ENCODE data around the gene ATP2B3. TPM values are rescaled to one million over a fixed set of nuclear protein-coding genes. Genes with fewer than 3 reads are reported as not detected.

The ATP2B3 gene
- total and polyA plus RNA-seq, 10 of the 15 experiments (the other 5 are each of a cell fraction or from before 2014, with no cell fraction given): 0.01 TPM; not detected in 9

GRCh38 chrX:153500676-153501280, 16.7 kb upstream of the ATP2B3 start:
- H3K9me3 ChIP-seq (replicated peaks; ENCODE audit: control insufficient read depth, insufficient read depth, low read length): no peaks in the 10 kb centered on the region; the same call in 2 of the 3 replicates
- H3K4me3 ChIP-seq: no peak overlapping the region
- ATAC-seq (no peak), DNase-seq (ENCODE audit: low read depth, low spot score) (no peak), FAIRE-seq (no peak)
- no peak overlapping the region for H3K9ac ChIP-seq (ENCODE audit: control insufficient read depth, insufficient read depth, low read length)
- no peaks in the 10 kb centered on the region for H3K27me3 ChIP-seq (replicated peaks in 1 of 2; ENCODE audit: control insufficient read depth in 2 of 2, insufficient read depth in 2 of 2, low read length in 1 of 2)
- ChIA-PET RAD21 (ENCODE audit: unreplicated experiment) (no interaction called here), SMC1A (ENCODE audit: uncharacterized antibody, unreplicated experiment) (no interaction called here), POLR2A (no interaction called here), CTCF (no interaction called here)
- H3K27ac ChIP-seq (ENCODE audit: control insufficient read depth, insufficient read depth): no peak overlapping the region
- no peaks in the 10 kb centered on the region for H4K20me1 ChIP-seq (ENCODE audit: control insufficient read depth, insufficient read depth)
- no peaks in the 10 kb centered on the region for H3K79me2 ChIP-seq (ENCODE audit: control insufficient read depth, insufficient read depth, low read length)
- no peaks in the 10 kb centered on the region for H3K36me3 ChIP-seq (ENCODE audit: control insufficient read depth in 2 of 2, insufficient read depth in 2 of 2, low read length in 1 of 2)
- BruUV-seq (replicated peaks): no TSS peak
- intact Hi-C loops (cut with micrococcal nuclease; ENCODE audit: unreplicated experiment): no loop called here
- TF ChIP-seq PML (IDR thresholded peaks at IDR 0.05; ENCODE audit: low read length): no peak
- no peak for TF ChIP-seq HDGF (IDR thresholded peaks at IDR 0.05)
- TF ChIP-seq MEF2A (IDR thresholded peaks at IDR 0.05; ENCODE audit: insufficient read depth, low read depth, low read length): no peak
- TF ChIP-seq MYC (IDR thresholded peaks at IDR 0.05; ENCODE audit: insufficient read depth, insufficient read length, insufficient replicate concordance, low read length, severe bottlenecking): no peak
- TF ChIP-seq, protein P1, sequence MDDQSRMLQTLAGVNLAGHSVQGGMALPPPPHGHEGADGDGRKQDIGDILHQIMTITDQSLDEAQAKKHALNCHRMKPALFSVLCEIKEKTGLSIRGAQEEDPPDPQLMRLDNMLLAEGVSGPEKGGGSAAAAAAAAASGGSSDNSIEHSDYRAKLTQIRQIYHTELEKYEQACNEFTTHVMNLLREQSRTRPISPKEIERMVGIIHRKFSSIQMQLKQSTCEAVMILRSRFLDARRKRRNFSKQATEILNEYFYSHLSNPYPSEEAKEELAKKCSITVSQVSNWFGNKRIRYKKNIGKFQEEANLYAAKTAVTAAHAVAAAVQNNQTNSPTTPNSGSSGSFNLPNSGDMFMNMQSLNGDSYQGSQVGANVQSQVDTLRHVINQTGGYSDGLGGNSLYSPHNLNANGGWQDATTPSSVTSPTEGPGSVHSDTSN (IDR thresholded peaks at IDR 0.05; ENCODE audit: insufficient replicate concordance, low read depth, low read length): peak; percentile 1
- no peak for TF ChIP-seq NR2C1 (IDR thresholded peaks at IDR 0.05)
- TF ChIP-seq, protein P2, sequence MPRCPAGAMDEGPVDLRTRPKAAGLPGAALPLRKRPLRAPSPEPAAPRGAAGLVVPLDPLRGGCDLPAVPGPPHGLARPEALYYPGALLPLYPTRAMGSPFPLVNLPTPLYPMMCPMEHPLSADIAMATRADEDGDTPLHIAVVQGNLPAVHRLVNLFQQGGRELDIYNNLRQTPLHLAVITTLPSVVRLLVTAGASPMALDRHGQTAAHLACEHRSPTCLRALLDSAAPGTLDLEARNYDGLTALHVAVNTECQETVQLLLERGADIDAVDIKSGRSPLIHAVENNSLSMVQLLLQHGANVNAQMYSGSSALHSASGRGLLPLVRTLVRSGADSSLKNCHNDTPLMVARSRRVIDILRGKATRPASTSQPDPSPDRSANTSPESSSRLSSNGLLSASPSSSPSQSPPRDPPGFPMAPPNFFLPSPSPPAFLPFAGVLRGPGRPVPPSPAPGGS (IDR thresholded peaks at IDR 0.05; ENCODE audit: borderline replicate concordance, insufficient read depth, low read depth, low read length, poor library complexity, severe bottlenecking): peak; percentile 29
- TF ChIP-seq, protein P3, sequence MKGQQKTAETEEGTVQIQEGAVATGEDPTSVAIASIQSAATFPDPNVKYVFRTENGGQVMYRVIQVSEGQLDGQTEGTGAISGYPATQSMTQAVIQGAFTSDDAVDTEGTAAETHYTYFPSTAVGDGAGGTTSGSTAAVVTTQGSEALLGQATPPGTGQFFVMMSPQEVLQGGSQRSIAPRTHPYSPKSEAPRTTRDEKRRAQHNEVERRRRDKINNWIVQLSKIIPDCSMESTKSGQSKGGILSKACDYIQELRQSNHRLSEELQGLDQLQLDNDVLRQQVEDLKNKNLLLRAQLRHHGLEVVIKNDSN (IDR thresholded peaks at IDR 0.05; ENCODE audit: borderline replicate concordance, extremely low read length, insufficient read depth, low read depth, low read length): no peak
- in situ Hi-C loops (cut with MboI): loop anchor here (10.0 kb wide), 1 partner anchor 556 kb away; no protein-coding TSS in a partner anchor
- H3K4me1 ChIP-seq (ENCODE audit: control insufficient read depth, insufficient read depth, low read length): no peaks in the 10 kb centered on the region
- no peak overlapping the region for H3K4me2 ChIP-seq (ENCODE audit: control insufficient read depth, insufficient read depth)
- H2AFZ ChIP-seq (ENCODE audit: control insufficient read depth, low read depth, low read length): no peak overlapping the region
- 67% methylated on average over 9 of the region's 9 CpGs for WGBS (ENCODE audit: insufficient coverage, insufficient replicate concordance, low lambda C conversion rate, missing lambda C conversion rate)

Data from GM12878 (cell line).